Activated CD8-positive, alpha-beta T cell treated with anti-CD3 and anti-CD28 coated beads for 36 hours (primary cell): ENCODE data around the gene MICAL2. TPM values are rescaled to one million over a fixed set of nuclear protein-coding genes. Genes with fewer than 3 reads are reported as not detected.
A peak's percentile ranks its signal among the peaks of the same experiment; 100 is the strongest.

Experiments used
- ATAC-seq: fragments of 200-7000 bp; cut with Tn5 transposase; one replicate; pipeline ENCODE4 v1.10.0; 2021; ENCODE audit warnings: mild to moderate bottlenecking, moderate library complexity
- CTCF ChIA-PET: fragments of 350-600 bp; sonication (Branson Sonifier 250); formaldehyde crosslinking; loops from one replicate; lab custom pipeline; 2021; ENCODE audit warnings: antibody characterized with exemption; lab: Charles Lee
- POLR2A ChIA-PET: fragments of 350-600 bp; sonication (Branson Sonifier 250); formaldehyde crosslinking; loops from one replicate; lab custom pipeline; 2021; ENCODE audit warnings: antibody characterized with exemption; lab: Charles Lee
- DNase-seq: peaks from one replicate; pipeline ENCODE4 v3.0.0-alpha.2; 2020
- H3K27ac Mint-ChIP-seq: one replicate; pipeline ENCODE4 v1.8.0; 2021; ENCODE audit warnings: mild to moderate bottlenecking, mixed read lengths
- H3K27me3 Mint-ChIP-seq: one replicate; pipeline ENCODE4 v1.8.0; 2021; ENCODE audit warnings: mixed read lengths
- H3K36me3 Mint-ChIP-seq: one replicate; pipeline ENCODE4 v1.8.0; 2021; ENCODE audit warnings: low read depth, mixed read lengths
- H3K4me1 Mint-ChIP-seq: one replicate; pipeline ENCODE4 v1.8.0; 2021; ENCODE audit warnings: low read depth, mixed read lengths
- H3K4me3 Mint-ChIP-seq: one replicate; pipeline ENCODE4 v1.8.0; 2021; ENCODE audit warnings: mild to moderate bottlenecking, moderate library complexity, mixed read lengths
- H3K9me3 Mint-ChIP-seq: one replicate; pipeline ENCODE4 v1.8.0; 2021; ENCODE audit warnings: mixed read lengths
- intact Hi-C: fragments of 100-400 bp; cut with micrococcal nuclease; formaldehyde crosslinking; loops from one replicate; pipeline ENCODE4 v1.10.0; 2022
- total RNA-seq, 2 experiments: library from RNA; stranded (reverse); gene quantifications; one replicate each; pipeline ENCODE4 v1.2.3, GENCODE V29; 2021
- TF ChIP-seq, protein P1 (sequence below): fragments of 200-600 bp; IDR thresholded peaks from one replicate; pipeline ENCODE4 v1.8.0; 2022; ENCODE audit warnings: antibody characterized with exemption, mild to moderate bottlenecking

The MICAL2 gene
- total RNA-seq, 2 experiments from 2014 or later: 99.8 to 105 TPM

DNA sequence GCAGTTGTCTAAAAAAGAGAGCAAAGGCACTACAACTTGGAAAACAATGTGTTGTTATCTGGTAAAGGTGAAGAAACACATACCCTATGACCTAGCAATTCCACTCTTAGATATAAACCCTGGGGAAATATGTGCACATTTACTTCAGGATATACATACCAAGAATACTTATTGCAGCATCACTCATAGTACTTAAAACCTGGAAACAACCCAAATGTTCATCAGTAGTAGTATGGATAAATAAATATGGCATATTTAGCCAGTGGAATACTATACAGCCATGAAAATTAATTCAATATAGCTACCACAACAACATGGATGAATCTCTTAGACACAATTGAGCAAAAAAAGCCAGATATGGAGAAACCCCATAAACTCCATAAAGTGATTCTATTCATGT is 26.1 kb upstream of the MICAL2 start:
- Mint-ChIP-seq H3K27ac (no peak overlapping the region), H3K9me3 (peaks cover 2% of the 10 kb centered on the region), H3K27me3 (no peaks in the 10 kb centered on the region), H3K4me1 (peaks cover 47% of the 10 kb centered on the region), H3K4me3 (no peak overlapping the region), H3K36me3 (no peaks in the 10 kb centered on the region)
- TF ChIP-seq, protein P1, sequence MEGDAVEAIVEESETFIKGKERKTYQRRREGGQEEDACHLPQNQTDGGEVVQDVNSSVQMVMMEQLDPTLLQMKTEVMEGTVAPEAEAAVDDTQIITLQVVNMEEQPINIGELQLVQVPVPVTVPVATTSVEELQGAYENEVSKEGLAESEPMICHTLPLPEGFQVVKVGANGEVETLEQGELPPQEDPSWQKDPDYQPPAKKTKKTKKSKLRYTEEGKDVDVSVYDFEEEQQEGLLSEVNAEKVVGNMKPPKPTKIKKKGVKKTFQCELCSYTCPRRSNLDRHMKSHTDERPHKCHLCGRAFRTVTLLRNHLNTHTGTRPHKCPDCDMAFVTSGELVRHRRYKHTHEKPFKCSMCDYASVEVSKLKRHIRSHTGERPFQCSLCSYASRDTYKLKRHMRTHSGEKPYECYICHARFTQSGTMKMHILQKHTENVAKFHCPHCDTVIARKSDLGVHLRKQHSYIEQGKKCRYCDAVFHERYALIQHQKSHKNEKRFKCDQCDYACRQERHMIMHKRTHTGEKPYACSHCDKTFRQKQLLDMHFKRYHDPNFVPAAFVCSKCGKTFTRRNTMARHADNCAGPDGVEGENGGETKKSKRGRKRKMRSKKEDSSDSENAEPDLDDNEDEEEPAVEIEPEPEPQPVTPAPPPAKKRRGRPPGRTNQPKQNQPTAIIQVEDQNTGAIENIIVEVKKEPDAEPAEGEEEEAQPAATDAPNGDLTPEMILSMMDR: no peak
- ATAC-seq (no peak), DNase-seq (no peak)
- ChIA-PET CTCF (interaction anchor here (0.6 to 2.0 kb wide), 5 partner anchors 16 to 152 kb away, joined by 3 to 6 read pairs (median 4); no protein-coding TSS in a partner anchor), POLR2A (interaction anchor here (0.7 kb wide), 1 partner anchor 133 kb away, joined by 3 read pairs; no protein-coding TSS in a partner anchor)
- intact Hi-C loops: no loop called here

DNA sequence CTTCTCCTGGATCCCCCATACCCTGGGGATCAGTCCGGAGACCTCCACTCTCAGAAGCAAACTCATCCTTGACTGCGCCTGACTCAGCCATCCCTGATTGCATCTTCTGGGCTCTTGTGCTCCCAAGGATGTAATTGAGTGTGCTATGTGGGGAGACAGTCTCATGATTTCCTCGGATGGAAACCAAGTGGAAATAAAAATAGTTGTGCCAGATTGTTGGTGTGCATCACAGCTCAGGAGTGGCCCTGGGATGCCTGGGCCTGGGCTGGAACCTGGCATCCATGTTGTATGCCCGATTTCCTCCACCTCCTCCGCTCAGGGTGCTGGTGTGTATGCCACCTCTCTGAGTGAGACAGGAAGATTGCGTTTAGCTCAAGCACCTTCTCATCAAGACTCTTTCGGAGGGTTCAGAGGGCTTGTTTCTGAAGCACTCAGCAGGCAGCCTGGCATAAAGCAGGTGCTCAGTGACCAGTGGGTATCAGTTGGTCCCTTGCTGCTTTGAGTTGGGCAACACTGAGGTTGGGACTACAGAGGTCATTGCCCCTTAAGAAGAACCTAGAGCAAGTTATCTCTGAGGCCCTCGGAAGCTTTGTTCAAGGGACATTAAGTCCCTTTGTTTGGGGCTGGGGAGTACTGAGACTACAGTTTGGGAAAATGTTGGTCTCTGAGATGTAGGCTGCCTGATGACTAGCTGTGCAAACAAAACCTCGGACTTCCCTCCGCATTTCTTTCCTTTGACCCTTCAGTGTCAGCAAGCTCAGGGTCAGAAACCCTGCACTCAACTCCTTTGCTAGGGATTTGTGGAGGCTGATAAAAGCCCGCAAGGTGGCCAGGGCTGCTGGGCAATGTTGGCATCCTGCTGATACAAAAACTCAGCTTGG is 24.8 kb upstream of the MICAL2 start:
- TF ChIP-seq, protein P1: no peak
- ATAC-seq: no peak
- H3K27me3 Mint-ChIP-seq: no peaks in the 10 kb centered on the region
- no peak overlapping the region for H3K4me3 Mint-ChIP-seq
- ChIA-PET POLR2A (interaction anchor here (1.0 kb wide), 1 partner anchor 19 kb away, joined by 3 read pairs; no protein-coding TSS in a partner anchor), CTCF (interaction anchor here (1.0 to 6.0 kb wide), 13 partner anchors 11 to 203 kb away, joined by 3 to 30 read pairs (median 3); no protein-coding TSS in a partner anchor)
- DNase-seq: no peak
- H3K36me3 Mint-ChIP-seq: no peaks in the 10 kb centered on the region
- peaks cover 58% of the 10 kb centered on the region for H3K4me1 Mint-ChIP-seq
- peaks cover 2% of the 10 kb centered on the region for H3K9me3 Mint-ChIP-seq
- H3K27ac Mint-ChIP-seq: no peak overlapping the region
- intact Hi-C loops: no loop called here

DNA sequence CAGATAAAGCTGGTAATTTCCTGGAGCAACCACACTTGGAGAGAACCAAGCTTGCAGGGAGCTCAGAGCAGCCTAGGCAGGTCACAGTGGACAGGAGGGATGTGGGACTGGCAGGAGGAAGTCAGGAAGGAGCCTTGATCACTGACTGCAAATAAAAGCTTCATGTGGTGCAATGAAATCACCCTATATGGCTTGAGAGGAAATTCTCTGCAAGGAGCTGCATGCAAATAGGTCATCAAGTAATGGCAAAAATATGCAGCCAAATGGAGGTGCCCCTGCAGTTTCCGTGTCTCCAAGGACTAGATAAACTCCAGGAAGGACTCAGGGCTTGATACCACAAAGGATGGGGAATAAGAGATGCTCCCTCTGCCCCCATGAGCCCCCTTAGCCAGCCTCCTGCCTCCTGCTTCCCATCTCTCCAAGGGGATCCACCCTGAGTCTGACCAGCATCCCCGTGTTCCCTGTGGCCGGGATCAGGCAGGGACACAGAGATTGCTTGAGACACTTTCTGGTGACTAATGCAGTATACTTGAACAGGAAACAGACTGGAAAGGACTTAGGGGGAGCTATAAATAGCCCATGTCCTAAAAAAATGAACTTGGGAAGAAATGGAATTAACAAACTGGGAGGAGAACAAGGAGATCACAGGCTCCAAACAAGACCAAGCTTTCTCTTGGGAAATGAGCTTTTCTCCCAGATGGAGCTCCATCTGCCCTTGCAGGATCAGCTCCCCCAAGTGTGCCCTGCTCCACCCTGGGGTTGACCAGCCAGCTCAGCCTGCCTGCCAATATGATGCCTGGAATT is 23.9 kb upstream of the MICAL2 start:
- ChIA-PET POLR2A (interaction anchor here (0.7 to 1.0 kb wide), 3 partner anchors 20 to 100 kb away, joined by 3 read pairs; no protein-coding TSS in a partner anchor), CTCF (interaction anchor here (0.8 to 6.0 kb wide), 19 partner anchors 8 to 202 kb away, joined by 3 to 30 read pairs (median 3); no protein-coding TSS in a partner anchor)
- no peak for DNase-seq
- no peak overlapping the region for H3K4me3 Mint-ChIP-seq
- no peaks in the 10 kb centered on the region for H3K27me3 Mint-ChIP-seq
- intact Hi-C loops: no loop called here
- H3K9me3 Mint-ChIP-seq: peaks cover 2% of the 10 kb centered on the region
- peaks cover 60% of the 10 kb centered on the region for H3K4me1 Mint-ChIP-seq
- H3K36me3 Mint-ChIP-seq: no peaks in the 10 kb centered on the region
- TF ChIP-seq, protein P1: no peak
- H3K27ac Mint-ChIP-seq: peak overlapping the region; percentile 75
- ATAC-seq: no peak

DNA sequence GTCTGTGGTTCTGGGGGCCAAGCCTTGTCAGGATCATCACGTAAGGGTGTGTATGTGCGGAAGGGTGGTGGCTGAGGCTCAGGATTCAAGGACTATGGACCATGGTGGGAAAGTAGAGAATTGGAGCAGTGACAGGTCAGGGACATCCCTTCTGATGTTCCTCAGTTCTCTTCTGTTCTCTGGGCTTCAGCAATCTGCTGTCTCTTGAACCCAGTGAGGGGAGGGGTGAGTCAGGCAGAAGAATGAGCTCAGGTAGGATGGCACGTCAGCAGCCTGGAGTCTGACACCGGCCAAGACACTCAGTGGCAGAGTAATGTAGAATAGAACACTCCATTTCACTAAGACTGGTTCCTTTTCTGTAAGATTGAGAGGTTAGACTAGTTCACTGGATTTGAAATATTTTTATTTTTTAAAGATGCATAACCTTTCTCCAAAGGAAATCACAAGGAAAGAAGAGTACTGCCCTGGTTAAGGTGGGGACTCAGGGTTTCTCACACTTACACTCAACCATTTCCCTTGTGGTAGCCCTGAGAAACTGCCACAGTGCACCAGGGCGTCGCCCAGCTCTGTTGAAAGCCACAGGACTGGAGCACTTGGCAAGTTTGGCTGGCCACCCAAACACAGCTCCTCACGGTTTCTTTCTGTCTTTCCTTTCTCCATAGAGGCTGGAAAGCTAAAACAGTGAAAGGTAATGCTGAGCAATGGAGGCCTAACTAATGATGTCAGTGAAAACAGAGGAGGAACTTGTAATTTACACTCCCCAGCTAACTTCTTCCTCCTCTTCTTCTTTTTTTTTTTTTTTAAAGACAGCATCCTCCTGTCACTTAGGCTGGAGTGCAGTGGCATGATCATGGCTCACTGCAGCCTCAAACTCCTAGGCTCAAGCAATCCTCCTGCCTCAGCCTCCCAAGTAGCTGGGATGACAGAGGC is 23.1 kb upstream of the MICAL2 start:
- DNase-seq: peak; percentile 69
- ChIA-PET CTCF (interaction anchor here (0.7 to 6.0 kb wide), 23 partner anchors 9 to 201 kb away, joined by 3 to 30 read pairs (median 3); no protein-coding TSS in a partner anchor), POLR2A (interaction anchor here (0.7 to 0.9 kb wide), 4 partner anchors 64 to 1048 kb away, joined by 3 to 4 read pairs (median 3); no protein-coding TSS in a partner anchor)
- intact Hi-C loops: no loop called here
- ATAC-seq: peak; percentile 86
- Mint-ChIP-seq H3K4me1 (peaks cover 60% of the 10 kb centered on the region), H3K36me3 (no peaks in the 10 kb centered on the region), H3K4me3 (no peak overlapping the region), H3K27ac (peak overlapping the region; percentile 75), H3K27me3 (no peaks in the 10 kb centered on the region), H3K9me3 (peaks cover 2% of the 10 kb centered on the region)
- TF ChIP-seq, protein P1: no peak
